Large intestine (tissue), 3 donors: ENCODE results near the gene SCAF4. TPM values are rescaled to one million over a fixed set of nuclear protein-coding genes. Genes with fewer than 3 reads are reported as not detected.
"Not testable (repeated sequence)": the region's sequence is repeated elsewhere in the genome, so short reads cannot be mapped to it uniquely, and the experiment has no call there.

Experiments used
- DNase-seq, 2 donors: peaks; one replicate each; pipeline versions ENCODE4 v3.0.0 to v3.0.0-alpha.2; 2013
- H3K27ac ChIP-seq: one replicate; pipeline ENCODE4 v1.5.1; 2013; ENCODE audit warnings: low read length
- H3K27me3 ChIP-seq: 2 replicates; pipeline ENCODE4 v1.6.1; 2013; ENCODE audit warnings: low read length; ENCODE audit not compliant: control insufficient read depth, insufficient read depth
- H3K36me3 ChIP-seq: 2 replicates; pipeline ENCODE4 v1.6.1; 2013; ENCODE audit warnings: low read length; ENCODE audit not compliant: control insufficient read depth, insufficient read depth
- H3K4me1 ChIP-seq: one replicate; pipeline ENCODE4 v1.6.1; 2013; ENCODE audit warnings: low read length; ENCODE audit not compliant: control insufficient read depth, insufficient read depth
- H3K4me3 ChIP-seq: one replicate; pipeline ENCODE4 v1.5.1; 2013; ENCODE audit warnings: low read length
- H3K9me3 ChIP-seq: one replicate; pipeline ENCODE4 v1.6.1; 2013; ENCODE audit warnings: mild to moderate bottlenecking, low read depth, low read length, moderate library complexity; ENCODE audit not compliant: control insufficient read depth
- WGBS: methylation state at CpG from one replicate; pipeline ENCODE4 v1.1.5; 2013; ENCODE audit warnings: low lambda C conversion rate; ENCODE audit not compliant: insufficient coverage; 5-methylcytosine and 5-hydroxymethylcytosine counted together
- polyA plus RNA-seq: library from polyadenylated mRNA; unstranded; fragments of 120-200 nt; gene quantifications from one replicate; pipeline ENCODE4 v1.2.1, GENCODE V29; 2013

SCAF4 gene
- polyA plus RNA-seq, 1 donor, result 45.5 TPM

- H3K27ac ChIP-seq, result no peak overlapping the region
- DNase-seq, result peak in 1 of 2 donors; percentile 25
- WGBS, result 28% methylated on average over 2 of the region's 3 CpGs
Measured at GRCh38 chr21:31673321-31673912, 58.5 kb downstream of the SCAF4 start.

GRCh38 chr21:31671931-31672330 lies 60.0 kb downstream of the SCAF4 start:
- no peaks in the 10 kb centered on the region for H3K9me3 ChIP-seq
- peaks cover 33% of the 10 kb centered on the region for H3K36me3 ChIP-seq
- no peak for DNase-seq
- no peaks in the 10 kb centered on the region for H3K4me1 ChIP-seq
- H3K4me3 ChIP-seq, result no peak overlapping the region
- H3K27ac ChIP-seq, result no peak overlapping the region
- WGBS, result no CpG with 5 or more reads among the region's 17 CpGs
- H3K27me3 ChIP-seq, result no peaks in the 10 kb centered on the region

More at GRCh38 chr21:31673321-31673912, 58.5 kb downstream of the SCAF4 start:
- H3K4me1 ChIP-seq, result no peaks in the 10 kb centered on the region
- H3K36me3 ChIP-seq, result peaks cover 29% of the 10 kb centered on the region
- H3K9me3 ChIP-seq, result no peaks in the 10 kb centered on the region
- no peaks in the 10 kb centered on the region for H3K27me3 ChIP-seq
- no peak overlapping the region for H3K4me3 ChIP-seq

GRCh38 chr21:31671146-31671716 lies 60.7 kb downstream of the SCAF4 start:
- DNase-seq, result no peak
- no peaks in the 10 kb centered on the region for H3K27me3 ChIP-seq
- H3K27ac ChIP-seq, result no peak overlapping the region
- 73% methylated on average over 4 of the region's 12 CpGs for WGBS
- H3K4me3 ChIP-seq, result no peak overlapping the region
- no peaks in the 10 kb centered on the region for H3K4me1 ChIP-seq
- H3K36me3 ChIP-seq, result peaks cover 34% of the 10 kb centered on the region
- H3K9me3 ChIP-seq, result no peaks in the 10 kb centered on the region

- Histone ChIP-seq H3K27ac (no peak overlapping the region), H3K4me3 (no peak overlapping the region)
- WGBS, result 67% methylated on average over 3 of the region's 6 CpGs
Measured at GRCh38 chr21:31670070-31670469, 61.8 kb downstream of the SCAF4 start.

GRCh38 chr21:31668651-31669491 lies 63.0 kb downstream of the SCAF4 start:
- H3K27ac ChIP-seq, result no peak overlapping the region
- H3K9me3 ChIP-seq, result no peaks in the 10 kb centered on the region
- H3K36me3 ChIP-seq, result peaks cover 43% of the 10 kb centered on the region
- no peak overlapping the region for H3K4me3 ChIP-seq
- no peaks in the 10 kb centered on the region for H3K4me1 ChIP-seq
- no peaks in the 10 kb centered on the region for H3K27me3 ChIP-seq
- DNase-seq, result no peak
- 100% methylated on average over 1 of the region's 2 CpGs for WGBS

More at GRCh38 chr21:31670070-31670469, 61.8 kb downstream of the SCAF4 start:
- Histone ChIP-seq H3K36me3 (peaks cover 38% of the 10 kb centered on the region), H3K4me1 (no peaks in the 10 kb centered on the region), H3K9me3 (no peaks in the 10 kb centered on the region), H3K27me3 (no peaks in the 10 kb centered on the region)
- DNase-seq, result no peak

- H3K36me3 ChIP-seq, result peaks cover 49% of the 10 kb centered on the region
- no peaks in the 10 kb centered on the region for H3K9me3 ChIP-seq
Measured at GRCh38 chr21:31667639-31668038, 64.3 kb downstream of the SCAF4 start.

GRCh38 chr21:31667132-31667531 lies 64.8 kb downstream of the SCAF4 start:
- Histone ChIP-seq H3K4me3 (no peak overlapping the region), H3K4me1 (no peaks in the 10 kb centered on the region), H3K9me3 (no peaks in the 10 kb centered on the region), H3K36me3 (peaks cover 49% of the 10 kb centered on the region), H3K27me3 (no peaks in the 10 kb centered on the region), H3K27ac (no peak overlapping the region)
- WGBS, result 100% methylated on average over 3 of the region's 5 CpGs
- DNase-seq, result no peak

More at GRCh38 chr21:31667639-31668038, 64.3 kb downstream of the SCAF4 start:
- no peak overlapping the region for H3K4me3 ChIP-seq
- H3K27me3 ChIP-seq, result no peaks in the 10 kb centered on the region
- no peak overlapping the region for H3K27ac ChIP-seq
- H3K4me1 ChIP-seq, result no peaks in the 10 kb centered on the region
- no peak for DNase-seq

GRCh38 chr21:31666445-31667010 lies 65.4 kb downstream of the SCAF4 start:
- H3K4me3 ChIP-seq, result no peak overlapping the region
- H3K36me3 ChIP-seq, result peaks cover 43% of the 10 kb centered on the region
- H3K4me1 ChIP-seq, result no peaks in the 10 kb centered on the region
- 90% methylated on average over 2 of the region's 5 CpGs for WGBS
- no peak overlapping the region for H3K27ac ChIP-seq
- no peak for DNase-seq
- H3K27me3 ChIP-seq, result no peaks in the 10 kb centered on the region
- H3K9me3 ChIP-seq, result no peaks in the 10 kb centered on the region

GRCh38 chr21:31665869-31666268 lies 66.0 kb downstream of the SCAF4 start:
- no CpG with 5 or more reads among the region's 4 CpGs for WGBS
- peaks cover 38% of the 10 kb centered on the region for H3K36me3 ChIP-seq

GRCh38 chr21:31665397-31665796 lies 66.5 kb downstream of the SCAF4 start:
- WGBS, result 92% methylated on average over 2 of the region's 8 CpGs
- peaks cover 35% of the 10 kb centered on the region for H3K36me3 ChIP-seq
- no peak overlapping the region for H3K4me3 ChIP-seq
- no peaks in the 10 kb centered on the region for H3K27me3 ChIP-seq
- no peak overlapping the region for H3K27ac ChIP-seq
- no peak for DNase-seq
- no peaks in the 10 kb centered on the region for H3K4me1 ChIP-seq
- H3K9me3 ChIP-seq, result no peaks in the 10 kb centered on the region

More at GRCh38 chr21:31665869-31666268, 66.0 kb downstream of the SCAF4 start:
- H3K27me3 ChIP-seq, H3K27ac ChIP-seq, H3K9me3 ChIP-seq, H3K4me1 ChIP-seq, H3K4me3 ChIP-seq, DNase-seq: not testable (repeated sequence)
